Subcutaneous adipose tissue (tissue), 4 donors: ENCODE measurements around the gene UAP1L1. TPM values are rescaled to one million over a fixed set of nuclear protein-coding genes. Genes with fewer than 3 reads are reported as not detected.

Experiments used
- total RNA-seq, 4 donors: library from RNA; depleted of rRNA; stranded (reverse); fragments of >200 nt; gene quantifications; one replicate each; pipeline ENCODE4 v1.1.0, GENCODE V29; 2016
- TF ChIP-seq, protein P1 (sequence below): fragments of 450-650 bp; IDR thresholded peaks from one replicate; pipeline ENCODE4 v1.5.1; 2016; ENCODE audit warnings: low read depth, mild to moderate bottlenecking, control low read depth, antibody characterized with exemption, moderate library complexity

The UAP1L1 gene, protein sequence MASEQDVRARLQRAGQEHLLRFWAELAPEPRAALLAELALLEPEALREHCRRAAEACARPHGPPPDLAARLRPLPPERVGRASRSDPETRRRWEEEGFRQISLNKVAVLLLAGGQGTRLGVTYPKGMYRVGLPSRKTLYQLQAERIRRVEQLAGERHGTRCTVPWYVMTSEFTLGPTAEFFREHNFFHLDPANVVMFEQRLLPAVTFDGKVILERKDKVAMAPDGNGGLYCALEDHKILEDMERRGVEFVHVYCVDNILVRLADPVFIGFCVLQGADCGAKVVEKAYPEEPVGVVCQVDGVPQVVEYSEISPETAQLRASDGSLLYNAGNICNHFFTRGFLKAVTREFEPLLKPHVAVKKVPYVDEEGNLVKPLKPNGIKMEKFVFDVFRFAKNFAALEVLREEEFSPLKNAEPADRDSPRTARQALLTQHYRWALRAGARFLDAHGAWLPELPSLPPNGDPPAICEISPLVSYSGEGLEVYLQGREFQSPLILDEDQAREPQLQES
- total RNA-seq = 10 to 100 TPM in 3 of 4 donors, 1 to 10 TPM in 1; 6.7 to 14.8 (median 11.2) TPM

DNA sequence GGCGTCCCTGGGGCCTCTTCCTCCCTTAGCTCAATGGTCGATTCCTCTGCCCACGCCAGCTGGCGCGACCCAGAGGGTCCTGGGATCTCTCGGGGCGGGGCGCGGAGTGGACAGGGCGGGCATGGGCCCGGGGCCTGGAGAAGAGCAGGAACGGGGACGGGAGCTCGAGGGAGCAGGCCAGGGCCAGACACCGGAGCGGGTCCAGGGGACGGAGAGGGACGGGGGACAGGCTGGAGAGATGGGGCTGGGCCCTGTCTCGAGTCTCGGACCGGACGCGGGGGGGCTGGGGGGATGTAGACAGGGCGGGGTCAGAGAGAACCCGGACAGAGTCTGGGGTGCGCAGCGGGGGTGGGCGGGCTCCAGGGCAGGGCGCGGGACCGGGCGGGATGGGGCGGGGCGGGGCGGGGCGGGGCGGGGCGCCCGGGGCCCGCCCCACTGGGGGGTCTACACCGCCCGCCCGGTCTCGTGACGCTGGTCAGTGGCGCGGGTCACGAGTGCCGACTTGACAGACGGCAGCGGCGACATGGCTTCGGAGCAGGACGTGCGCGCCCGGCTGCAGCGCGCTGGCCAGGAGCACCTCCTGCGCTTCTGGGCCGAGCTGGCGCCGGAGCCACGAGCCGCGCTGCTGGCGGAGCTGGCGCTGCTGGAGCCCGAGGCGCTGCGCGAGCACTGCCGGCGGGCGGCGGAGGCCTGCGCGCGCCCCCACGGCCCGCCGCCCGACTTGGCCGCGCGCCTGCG, at the start of gene UAP1L1:
TSS of gene UAP1L1 (plus strand) at position 508 of the 738 bp plus-strand sequence. CDS start at position 524, 16 bp downstream.
- TF ChIP-seq, protein P1, sequence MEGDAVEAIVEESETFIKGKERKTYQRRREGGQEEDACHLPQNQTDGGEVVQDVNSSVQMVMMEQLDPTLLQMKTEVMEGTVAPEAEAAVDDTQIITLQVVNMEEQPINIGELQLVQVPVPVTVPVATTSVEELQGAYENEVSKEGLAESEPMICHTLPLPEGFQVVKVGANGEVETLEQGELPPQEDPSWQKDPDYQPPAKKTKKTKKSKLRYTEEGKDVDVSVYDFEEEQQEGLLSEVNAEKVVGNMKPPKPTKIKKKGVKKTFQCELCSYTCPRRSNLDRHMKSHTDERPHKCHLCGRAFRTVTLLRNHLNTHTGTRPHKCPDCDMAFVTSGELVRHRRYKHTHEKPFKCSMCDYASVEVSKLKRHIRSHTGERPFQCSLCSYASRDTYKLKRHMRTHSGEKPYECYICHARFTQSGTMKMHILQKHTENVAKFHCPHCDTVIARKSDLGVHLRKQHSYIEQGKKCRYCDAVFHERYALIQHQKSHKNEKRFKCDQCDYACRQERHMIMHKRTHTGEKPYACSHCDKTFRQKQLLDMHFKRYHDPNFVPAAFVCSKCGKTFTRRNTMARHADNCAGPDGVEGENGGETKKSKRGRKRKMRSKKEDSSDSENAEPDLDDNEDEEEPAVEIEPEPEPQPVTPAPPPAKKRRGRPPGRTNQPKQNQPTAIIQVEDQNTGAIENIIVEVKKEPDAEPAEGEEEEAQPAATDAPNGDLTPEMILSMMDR = no peak

DNA sequence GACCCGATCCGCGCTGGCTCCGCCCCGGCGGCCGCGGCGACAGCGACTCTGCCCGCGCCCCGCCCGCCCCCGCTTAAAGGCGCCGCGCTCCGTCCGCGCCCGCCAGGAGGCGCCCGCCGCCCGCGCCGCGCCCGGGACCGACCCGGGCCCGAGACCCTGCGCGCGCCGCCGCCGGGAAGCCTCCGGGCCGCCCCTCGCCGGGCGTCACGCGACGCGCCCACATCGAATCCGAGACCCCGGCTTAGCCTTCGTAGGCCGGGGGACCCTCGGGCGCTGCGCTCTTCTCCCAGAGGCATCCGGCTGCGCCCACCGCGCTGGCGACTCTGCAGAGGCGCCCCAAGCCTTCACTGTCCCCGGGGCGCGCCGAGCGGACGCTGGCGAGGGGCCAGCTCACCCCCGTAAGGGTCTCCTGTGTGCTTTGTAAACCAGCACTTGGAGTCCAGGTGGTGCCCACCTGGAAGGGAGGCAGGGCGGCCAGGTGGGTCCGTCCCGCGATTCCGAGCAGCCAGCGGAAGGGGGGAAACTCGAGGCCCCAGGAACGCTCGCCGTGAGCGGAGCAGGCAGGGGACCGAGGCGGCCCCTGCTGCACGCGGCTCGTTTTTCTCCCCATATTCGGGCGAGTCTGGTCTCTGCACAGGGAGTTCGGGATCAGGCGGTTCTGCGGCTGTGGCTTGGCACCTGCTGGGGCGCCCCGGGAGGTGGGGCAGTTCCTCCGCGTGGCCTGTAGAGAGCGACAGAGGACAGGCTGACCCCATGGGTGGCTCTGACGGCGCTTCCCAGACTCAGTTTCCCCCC, 48.9 kb upstream of the UAP1L1 start:
- TF ChIP-seq, protein P1 = no peak

DNA sequence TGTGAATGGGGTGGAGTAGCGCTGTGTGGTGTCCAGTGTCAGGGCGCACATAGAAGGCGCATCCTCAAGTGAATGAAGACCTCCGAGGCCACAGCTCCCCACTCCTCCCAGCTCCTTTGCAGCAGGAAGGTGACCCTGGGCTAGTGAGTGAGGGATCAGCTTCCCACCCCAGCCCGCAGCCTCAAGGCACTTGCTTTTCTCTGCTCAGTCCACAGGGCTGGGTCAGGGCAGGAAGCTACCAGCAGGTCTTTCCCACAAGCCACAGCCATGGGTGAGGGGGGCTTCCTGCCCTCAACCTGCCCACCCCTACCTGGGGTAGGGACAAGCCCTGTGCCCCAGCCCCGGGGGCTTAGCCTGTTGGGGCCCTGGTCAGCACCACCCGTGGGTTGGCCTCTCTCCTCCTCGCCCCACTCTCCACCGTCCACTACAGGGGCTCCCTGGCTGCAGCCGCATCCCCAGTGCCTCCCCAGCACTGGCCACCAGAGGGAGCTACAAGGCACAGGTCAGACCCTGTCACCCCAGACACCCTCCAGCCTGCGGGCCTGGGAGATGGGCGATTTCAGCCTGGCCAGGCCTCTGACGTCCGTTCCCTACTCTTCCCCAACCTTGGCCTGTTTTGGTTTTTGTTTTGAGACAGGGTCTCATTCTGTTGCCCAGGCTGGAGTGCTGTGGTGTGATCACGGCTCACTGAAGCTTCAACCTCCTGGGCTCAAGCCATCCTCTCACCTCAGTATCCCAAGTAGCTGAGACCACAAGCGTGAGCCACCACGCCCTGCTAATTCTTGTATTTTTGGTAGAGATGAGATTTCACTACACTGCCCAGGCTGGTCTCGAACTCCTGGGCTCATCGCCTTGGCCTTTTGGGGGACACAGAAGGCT, 48.0 kb upstream of the UAP1L1 start:
- TF ChIP-seq, protein P1 = no peak

DNA sequence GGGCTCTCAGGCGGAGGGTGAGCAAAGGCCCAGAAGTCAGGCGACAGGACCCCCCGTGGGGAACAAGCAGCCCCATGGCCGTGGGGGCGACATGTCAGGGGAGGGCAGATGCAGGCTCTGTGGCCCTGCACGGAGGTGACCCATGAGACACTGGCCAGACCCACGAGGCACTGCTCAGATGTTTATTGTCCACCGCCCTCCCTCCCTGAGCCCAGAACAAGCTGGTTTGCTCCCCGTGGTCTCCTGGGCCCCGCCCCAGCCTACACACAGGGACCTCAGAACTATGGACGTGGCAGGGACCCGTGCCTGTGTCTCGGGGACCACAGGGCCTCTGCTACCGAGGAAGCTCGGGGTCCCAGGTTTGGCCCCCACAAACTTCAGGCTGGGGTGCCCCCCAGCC, 47.3 kb upstream of the UAP1L1 start:
- TF ChIP-seq, protein P1 = no peak

DNA sequence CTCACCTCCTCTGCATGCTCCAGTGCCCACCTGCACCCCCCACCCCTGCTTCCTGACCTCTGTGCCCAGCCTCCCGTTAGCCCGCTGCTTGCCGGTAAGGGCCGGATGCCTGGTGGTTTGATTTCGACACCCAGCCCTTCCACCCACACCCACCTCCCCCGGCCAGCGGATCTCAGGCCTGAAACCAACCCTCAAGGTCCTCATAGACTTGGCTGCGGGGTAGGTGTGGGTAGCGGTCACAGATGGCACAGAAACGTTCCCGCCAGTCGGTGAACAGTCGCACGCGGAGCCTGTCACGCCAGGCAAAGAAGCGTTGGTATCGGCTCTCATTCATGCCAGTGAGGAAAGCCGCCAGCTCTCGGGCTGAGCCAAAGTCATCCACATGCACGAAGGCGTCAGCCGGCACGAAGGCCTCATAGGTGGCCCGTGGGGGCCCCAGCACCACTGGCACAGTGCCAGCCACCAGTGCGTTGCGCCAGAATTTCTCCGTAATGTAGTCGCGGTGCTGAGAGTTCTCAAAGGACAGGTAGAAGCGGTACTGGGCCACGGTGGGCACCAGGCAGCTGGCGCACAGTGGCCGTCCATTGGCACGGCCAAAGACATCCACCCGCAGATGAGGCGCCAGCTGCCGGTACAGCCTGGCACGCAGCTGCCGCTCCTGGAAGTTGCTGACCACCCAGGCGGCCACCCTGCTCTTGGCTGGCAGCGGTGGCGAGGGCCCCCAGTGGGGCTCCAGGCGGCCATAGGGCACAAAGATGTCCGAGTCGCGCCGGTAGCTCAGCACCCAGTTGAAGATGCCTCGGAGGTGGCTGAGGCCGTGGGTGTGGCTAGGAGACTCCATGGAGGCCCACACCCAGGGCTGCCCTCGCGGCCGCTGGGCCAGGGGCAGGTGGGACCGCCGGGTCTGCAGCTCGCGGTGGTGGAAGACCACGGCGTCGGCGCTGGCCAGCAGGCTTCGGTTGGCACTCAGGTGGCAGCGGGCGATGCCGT, 46.5 kb upstream of the UAP1L1 start:
- TF ChIP-seq, protein P1 = no peak
